Ammon's horn (tissue), 1 donor: ENCODE results near the gene TAS2R1.
A peak's percentile ranks its signal among the peaks of the same experiment; 100 is the strongest.
"Not testable (repeated sequence)": the region's sequence is repeated elsewhere in the genome, so short reads cannot be mapped to it uniquely, and the experiment has no call there.

ENCODE experiments used
- DNase-seq: peaks from one replicate; pipeline ENCODE4 v3.0.0-alpha.2; 2016; ENCODE audit warnings: low spot score

TAS2R1 gene

DNA sequence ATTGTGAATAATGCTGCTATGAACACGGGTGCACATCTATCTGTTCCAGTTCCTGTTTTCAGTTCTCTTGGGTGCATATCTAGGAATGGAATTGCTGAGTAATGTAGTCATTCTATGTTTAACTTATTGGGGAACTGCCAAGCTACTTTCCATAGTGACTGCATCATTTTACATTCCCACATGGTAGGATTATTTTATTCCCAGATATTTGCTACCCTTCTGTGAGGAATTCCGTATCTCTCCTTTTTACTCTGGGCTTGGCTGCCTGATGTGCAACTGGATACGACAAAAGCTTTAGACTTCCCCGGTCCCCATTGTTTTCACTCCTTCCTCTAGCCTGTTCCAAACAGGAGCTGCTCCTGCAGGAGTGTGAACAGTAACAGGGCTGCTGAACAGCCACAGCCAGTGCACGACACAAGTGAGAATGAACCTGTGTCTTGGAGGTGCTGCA lies 7.2 kb downstream of the TAS2R1 start:
- DNase-seq: no peak

DNA sequence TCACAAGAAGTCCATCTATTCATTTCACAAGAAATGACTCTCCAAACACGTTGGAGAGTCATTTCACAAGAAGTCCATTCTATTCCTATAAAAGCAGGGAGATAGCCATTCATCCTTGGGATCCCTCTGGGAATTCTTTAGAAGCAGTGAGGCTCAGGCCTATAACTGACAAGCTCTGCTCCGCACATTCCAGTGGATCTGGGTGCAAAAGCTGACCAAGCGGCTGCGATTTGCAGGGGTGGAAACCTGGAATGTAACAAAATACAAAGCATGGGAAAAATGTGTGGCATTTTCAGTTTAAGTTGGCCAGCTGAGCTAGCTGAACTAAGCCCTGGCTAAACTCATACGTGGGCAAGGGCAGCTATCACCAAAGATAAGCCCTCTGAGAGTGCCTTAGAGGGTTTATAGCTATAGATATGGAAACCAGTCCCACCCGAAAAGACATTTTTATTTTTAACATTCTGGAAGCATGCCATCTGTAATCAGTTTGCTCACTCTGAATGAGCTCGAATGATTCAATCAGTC lies 8.7 kb downstream of the TAS2R1 start:
- DNase-seq: no peak

DNA sequence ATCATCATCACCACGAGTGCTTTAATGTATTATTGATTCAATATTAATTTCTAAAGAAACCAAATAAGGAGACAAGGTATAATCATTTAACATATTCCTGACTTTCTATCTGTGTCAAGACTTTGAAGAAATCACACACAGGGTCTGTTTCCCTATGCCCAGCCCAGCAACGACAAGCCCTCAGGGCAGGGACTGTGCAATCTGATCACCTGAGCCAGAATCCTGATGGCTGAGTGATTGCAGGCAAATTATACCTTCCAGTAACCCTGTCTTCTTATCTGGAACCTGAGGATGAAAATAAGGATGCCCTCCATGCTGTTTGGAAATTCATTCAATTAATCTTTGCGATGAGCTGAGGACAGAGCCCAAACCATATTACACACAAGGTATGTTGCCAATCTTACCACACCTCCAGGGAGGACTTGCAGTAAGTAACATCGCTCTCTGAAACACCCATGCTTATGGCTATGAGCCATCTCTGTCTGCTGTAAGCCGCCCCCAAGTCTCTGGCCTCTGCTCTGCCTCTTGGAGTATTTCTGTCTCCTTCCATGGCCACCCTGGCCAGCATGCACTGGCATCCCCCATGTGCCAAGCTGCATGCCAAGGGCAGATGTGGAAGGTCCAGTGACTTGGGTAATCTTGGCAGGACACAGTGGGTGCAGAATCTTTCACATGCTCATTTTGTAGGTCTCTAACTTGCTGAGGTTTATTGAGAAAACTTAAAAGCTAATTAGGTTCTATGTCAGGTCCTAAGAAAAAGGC lies 10.6 kb downstream of the TAS2R1 start:
- DNase-seq: no peak

DNA sequence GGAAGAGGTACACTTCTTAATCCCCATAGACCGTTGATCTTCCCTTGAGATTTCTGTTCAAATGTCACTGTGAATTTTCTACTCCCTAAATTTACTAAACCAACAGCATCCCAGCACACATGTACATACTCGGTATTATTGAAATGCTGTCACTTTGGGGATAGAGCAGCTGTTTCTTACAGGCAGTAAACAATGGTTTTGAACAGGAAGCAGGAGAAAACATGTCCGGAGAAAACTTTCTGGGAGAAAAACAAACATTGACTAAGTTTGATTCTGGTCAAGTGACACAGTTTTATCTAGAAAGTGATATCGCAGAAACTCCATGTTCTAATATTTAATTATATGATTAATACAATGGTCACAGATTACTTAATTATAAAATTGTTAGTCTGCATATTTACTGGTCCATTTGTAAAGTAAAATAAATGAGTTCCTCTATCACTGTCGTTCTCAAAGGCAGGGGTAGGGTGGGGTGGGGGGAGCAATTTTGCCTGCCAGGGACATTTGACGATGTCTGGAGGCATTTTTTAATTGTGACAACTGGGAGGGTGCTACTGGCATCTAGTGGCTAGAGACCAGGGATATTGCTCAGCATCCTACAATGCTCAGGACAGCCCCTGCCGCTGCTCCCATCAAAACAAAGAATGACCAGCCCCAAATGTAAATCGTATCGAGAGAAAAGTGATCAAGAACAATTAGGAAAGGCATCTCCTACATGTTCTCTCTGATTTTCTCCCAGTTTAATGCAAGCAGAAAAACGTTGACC lies 12.2 kb downstream of the TAS2R1 start:
- DNase-seq: no peak

DNA sequence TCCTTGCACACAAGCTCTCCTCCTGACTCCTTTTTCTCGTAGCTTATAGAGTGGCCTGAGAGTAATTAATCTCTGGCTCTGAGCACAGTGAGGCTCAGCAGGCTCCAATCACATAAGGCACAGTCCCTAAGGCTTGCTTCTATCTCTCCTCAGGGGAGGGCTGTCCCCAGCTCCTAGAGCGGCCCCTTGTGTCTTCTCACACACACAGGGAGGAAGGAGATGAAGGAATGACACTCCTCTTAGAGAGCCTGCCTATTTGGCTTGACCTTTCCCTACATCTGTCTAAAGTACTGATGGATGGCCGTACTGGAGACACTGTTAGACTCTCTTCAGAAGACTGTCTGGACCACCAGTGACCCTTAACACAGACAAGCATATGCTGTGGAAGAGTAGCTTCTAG lies 12.9 kb downstream of the TAS2R1 start:
- no peak for DNase-seq

DNA sequence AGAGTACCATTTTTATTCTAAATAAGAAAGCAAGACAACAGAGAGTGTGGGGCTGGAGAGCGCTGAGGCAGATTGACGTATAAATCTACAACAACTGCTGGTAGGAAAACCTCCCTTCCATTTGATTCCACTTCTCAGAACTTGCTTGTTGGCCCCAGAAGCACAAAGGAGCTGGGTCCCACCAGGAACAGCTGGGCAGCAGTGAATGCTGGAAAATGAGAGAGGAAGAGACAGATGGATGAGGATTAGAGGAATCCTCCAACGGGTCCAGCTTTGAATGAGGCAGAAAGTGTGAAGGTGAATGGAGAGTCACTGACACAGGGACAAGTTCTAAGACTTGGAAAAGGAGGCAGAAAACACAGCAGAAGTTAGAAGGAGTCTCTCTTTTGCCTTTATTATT lies 14.8 kb downstream of the TAS2R1 start:
- no peak for DNase-seq

DNA sequence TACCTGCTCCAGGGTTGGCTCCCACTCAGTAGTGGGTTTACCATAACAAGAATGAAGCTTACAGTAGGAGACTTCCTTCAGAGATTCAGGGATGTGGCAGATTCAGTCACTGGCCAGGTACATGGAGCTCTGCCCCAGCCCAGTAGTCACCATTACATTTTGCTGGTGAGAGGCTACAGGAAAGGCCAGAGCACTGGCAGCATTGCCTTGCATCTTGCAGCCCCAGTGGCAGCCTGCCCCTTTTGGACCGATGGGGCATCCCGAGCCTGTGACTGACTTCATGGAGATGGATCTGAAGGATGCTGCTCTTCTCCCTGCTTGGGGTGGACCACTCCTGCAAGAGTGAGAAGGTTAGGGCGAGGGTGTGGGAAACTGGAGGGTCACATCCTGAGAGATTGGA lies 16.8 kb downstream of the TAS2R1 start:
- no peak for DNase-seq

DNA sequence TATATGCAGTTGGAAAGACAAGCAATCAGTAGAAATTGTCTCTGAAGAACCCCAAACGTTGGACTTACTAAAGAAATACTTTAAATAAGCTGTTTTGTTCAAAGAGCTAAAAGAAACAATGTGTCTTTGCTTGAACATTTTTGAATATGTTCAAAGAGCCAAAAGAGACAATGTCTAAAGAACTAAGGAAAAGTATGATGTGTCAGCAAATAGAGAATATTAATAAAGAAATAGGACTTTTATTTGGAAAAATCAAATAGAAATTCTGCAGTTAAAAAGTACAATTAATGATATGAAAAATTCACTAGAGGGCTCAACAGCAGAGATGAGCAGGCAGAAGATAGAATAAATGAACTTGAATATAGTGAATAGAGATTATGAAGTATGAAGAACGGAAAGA lies 19.2 kb downstream of the TAS2R1 start:
- DNase-seq: no peak

DNA sequence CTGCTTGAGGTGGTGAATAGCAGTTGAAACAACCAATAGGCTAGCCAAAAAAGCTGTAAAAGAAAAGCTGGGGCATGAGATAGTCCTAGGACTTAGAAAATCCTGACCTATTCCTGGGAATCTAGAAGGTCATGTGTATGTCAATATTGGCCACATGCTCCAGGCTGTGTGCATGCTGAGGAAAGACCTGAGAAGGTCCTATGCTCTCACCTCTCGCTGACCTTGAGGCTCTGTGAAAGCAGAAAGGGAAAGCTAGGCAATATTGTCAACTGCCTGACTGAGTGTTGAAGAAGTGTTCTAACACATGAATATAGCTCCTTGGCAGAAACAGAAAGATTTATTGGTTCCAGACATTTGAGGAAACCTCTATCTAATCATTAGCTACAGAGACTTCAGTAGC lies 19.8 kb downstream of the TAS2R1 start:
- no peak for DNase-seq

DNA sequence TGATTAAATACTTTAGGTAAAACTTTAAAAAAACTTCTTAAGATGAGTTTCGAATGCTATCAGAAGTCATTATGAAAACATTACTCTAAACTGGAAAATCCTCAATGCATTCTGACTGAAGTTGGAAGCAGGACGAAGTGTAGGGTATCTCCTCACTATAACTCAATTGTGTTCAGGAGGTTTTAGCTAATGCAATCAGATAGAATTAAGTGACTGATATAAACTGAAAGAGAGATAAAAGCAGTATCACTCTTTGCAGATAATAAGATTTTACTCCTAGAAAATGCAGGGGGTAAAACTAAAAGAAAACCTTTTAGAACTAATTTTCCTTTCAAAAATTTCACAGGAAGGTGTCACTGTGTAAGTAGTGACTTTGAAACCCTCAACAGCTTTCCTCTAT lies 22.1 kb downstream of the TAS2R1 start:
- no peak for DNase-seq

DNA sequence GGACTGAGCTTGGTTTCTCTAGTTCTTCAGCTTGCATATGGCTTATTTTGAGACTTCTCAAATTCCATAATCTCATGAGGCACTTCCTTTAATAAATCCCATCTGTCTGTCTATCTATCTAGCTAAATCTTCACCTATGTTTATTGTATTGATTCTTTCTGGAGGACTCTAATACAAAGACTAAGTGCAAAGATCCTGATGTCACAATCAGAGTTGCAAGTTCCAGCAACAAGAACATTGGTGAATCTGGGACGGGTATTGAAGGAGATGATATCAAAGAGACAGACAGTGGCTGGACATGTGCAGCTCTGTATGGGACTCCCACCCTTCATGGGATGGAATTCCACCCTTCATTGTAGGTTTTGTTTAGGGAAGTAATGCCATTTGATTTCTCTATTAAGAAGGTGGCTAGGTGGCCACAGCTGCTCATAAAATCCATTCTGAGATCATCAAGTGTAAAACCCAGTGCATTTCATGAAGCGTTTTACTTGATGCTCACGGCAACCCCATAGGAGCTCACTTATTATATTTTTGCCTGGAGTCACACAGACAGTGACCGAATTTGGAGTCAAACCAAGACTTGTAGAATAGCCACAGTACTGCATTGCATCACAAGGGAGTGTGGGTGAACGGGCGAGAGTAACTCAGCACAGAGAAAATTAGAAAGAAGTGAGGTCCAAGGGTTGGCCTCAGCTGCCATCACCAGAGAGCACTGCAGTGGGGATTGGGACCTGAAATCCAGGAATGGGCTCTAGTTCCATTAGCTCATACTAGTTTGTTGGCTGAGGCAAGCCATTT lies 24.9 kb downstream of the TAS2R1 start:
- no peak for DNase-seq

DNA sequence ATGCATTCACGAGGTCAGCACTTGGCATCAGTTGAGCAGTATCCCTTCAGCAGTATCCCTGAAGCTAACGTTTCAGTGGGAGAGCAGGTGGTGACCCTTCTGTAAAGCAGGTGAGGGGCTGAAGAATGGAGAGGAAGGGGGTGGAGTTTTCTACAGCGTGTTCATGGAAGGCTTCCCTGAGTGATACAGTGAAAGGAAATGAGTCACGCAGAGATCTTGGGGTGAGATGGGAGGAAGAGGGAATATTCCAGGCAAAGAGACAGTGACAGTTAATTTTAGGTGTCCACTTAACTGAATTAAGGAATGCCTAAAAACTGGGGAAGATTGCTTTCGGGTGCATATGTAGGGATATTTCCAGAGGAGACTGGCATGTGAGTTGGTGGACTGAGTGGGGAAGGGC lies 25.7 kb downstream of the TAS2R1 start:
- no peak for DNase-seq

DNA sequence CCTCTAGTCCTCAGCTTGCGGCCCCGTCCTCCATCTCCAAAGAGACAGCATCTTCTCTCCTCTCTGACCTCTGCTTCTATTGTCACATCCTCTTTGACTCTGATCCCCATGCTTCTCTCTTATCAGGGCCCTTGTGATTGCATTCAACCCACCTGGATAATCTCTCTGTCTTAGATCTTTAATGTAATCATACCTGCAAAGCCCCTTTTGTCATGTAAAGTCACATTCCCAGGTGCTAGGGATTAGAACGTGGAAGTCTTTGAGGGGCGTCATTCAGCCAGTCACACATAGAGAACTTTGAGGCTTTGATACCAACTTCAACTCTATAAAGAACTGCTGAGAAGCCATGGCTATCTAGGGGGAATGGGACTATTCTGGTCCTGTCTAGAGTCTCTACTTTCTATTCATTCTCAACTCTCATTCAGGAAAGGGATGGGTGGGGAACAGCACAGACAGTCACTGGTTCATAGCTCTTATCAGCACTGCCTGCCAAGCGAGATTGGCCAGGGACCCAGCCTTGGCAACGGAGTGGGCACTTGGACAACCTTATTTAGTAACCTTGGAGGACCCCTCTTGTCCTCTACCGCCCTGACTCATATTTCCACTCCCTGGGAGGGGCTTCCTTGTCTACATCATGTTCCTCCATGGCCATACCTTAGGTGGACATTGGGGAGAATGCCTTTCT lies 29.0 kb downstream of the TAS2R1 start:
- DNase-seq: no peak

DNA sequence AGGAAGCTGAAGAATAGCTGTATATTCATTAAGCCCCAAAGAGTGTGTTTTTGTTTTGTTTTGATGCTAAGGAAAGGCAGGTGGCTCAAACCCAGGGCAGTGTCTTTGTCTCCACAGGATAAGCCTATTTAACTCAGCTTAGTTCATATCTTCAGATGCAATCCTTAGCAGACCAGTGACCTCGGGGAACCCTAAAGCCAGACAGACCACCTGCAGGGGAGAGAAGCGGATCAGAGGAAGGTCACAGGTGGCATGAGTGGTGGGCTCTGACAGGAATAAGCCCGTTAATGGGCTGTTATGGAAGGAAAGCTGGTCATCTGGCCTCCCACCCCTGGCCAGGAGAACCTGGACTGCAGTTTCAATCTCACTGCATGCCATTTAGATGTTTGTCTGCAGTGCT lies 30.8 kb downstream of the TAS2R1 start:
- no peak for DNase-seq

DNA sequence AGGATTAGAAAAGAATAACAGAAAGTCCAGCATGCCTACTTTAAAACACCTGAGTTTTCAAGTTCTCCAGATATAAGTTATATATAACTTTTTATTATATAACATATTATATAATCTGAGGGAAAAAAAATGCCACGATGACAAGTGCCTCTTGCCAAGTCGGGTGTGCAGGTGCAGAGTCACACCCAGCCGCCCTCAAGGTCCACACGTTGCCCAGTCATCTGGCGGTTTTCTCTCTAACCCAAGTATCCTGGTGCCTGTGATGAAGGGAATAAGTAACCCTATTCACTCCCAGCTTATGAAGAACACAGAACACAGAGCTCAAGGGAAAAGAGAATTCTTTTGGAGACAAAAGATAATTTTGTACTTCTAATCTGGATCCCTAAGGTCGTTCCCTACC lies 31.8 kb downstream of the TAS2R1 start:
- DNase-seq: not testable (repeated sequence)

DNA sequence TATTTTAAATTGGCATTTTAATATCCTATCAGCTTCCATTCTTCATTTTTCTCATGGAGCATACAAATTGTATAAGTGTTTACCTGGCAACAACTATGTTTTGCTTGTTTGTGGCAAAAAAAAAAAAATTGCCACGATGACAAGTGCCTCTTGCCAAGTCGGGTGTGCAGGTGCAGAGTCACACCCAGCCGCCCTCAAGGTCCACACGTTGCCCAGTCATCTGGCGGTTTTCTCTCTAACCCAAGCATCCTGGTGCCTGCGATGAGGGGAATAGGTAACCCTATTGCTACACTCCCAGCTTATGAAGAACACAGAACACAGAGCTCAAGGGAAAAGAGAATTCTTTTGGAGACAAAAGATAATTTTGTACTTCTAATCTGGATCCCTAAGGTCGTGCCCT lies 32.8 kb downstream of the TAS2R1 start:
- not testable (repeated sequence) for DNase-seq

DNA sequence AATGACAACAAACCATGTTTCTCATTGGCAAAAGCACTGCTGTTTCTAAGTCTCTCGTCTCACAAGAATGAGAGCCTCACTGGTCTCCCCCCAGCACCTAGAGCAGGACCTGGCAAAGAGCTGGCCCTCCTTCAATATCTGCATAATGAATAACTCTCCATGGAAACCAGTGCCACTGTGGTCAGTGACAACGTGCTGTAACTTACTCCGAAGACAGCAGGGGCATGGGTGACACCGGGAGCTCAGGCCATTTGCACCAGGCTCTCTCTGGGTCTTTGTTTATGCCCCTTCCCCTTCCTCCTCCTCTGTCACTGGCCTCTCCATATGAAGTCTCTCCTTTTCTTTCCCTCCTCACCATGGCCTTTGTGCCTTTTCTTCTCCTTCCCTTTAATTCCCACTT lies 33.3 kb downstream of the TAS2R1 start:
- no peak for DNase-seq

DNA sequence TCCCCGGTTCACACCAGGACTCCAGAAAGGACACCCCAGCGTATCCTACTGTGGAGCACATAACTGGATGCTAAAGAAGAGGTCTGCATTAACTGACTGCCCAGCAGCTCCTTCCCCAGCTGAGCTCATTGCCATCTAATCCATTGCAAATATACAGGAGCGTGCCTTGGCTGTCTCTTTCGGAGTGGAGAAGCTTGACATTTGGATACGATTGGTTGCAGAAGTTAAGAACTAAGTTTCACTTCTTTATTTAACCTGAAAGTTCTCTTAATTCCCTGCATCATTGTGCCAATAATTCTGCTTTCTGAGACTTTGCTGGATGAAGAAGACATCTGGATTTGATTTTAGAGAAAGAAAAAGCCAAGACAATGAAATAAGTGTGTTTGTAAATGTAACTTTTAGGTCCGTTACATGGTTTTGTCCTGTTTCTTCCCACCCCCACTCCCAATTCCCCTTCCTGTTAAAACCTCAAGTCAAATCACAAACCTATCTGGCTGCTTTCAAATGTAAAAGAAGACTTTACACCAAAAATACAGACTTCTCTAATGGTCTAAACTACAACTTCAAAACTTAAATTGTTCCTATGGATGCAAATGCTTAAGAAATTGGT lies 33.9 kb downstream of the TAS2R1 start:
- DNase-seq: no peak

DNA sequence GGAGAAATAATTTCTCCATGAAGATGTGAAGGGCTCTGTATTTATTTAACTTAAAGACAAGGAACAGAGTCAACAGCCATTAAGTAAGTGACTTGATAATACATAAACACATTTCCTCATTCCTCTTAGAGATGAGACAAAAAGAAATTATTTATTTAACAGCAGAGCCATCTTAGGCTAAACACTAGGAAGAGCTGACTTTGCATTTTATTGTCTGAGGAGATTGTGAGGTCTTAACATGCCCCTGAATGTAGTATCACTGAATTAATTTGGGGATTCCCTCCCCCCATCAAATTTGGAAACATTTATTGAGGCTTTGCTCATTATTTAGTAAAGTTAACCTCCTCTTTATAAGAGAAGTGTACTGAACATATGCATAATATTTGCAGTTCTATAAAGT lies 35.2 kb downstream of the TAS2R1 start:
- DNase-seq: no peak

DNA sequence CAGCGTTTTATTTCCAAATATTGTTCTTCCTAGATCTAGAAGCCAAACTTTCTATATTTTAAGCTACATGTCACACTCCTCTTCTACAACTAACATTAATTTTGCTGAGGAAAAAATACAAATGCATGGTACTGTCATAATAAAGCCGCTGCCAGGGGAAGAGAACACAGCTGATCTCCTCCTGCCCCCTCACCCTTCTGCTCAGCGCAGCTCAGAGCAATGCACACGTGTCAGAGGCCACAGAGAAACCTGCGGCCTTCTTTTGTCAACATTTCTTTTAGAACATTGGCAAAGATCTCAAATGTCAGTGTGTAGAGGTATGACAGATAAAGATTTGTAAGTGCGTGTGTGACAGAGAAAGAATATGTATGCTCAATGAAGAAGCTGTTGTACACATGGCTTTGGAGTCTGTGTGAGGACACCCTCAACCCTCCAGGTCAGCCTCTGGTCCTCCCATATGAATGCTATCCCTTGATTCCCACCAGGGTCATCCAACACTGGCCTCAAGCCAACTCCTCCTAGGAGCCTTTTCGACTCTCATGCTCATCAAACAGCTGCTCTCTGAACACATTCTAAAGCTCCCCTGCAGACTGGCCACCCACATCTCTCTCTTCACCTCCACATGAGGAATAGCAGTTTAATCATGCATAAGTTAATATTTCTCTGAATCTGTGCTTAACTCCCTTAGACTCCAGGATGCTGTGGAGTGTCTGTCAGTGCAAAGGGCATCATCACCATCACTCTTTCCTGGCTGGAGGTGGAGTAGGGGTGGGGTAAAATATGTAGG lies 40.9 kb downstream of the TAS2R1 start:
- peak; percentile 31 for DNase-seq

DNA sequence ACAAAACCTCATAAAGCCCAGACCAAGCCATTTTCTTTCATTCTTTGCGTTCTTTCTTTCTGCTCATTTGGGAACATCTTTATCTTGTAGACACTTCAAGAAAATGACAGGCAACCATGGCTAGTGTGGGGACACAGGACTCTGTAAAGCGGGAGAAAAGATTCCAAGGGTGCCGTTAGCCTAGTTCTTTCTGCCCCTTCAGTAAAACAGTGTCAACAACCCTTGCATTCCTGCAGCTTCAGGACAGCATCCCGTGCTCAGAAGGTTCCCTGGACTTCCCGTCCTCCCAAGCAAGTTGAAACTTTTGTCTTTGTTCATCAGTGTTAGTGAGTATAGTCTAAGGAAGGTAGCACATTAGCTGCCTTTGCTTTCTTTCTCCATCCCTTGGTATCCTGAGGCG lies 41.9 kb downstream of the TAS2R1 start:
- no peak for DNase-seq
